Thyroid gland (tissue), 4 donors: Measurements from ENCODE around the gene PREX1.

Source experiments
- CTCF ChIP-seq, 6 experiments: fragments of 200-600 bp in 3 of 6; fragments of 450-650 bp in 3 of 6; sonication (generic) in 3 of 6; IDR thresholded peaks; one replicate each; pipeline ENCODE4 v1.5.1; 2016 to 2019; ENCODE audit warnings: antibody characterized with exemption in 6 of 6, mild to moderate bottlenecking in 2 of 6, inconsistent platforms in 1 of 6, moderate library complexity in 1 of 6
- POLR2A ChIP-seq, 2 donors: fragments of 450-650 bp; IDR thresholded peaks; one replicate each; pipeline ENCODE4 v1.6.1; 2017; ENCODE audit warnings: antibody characterized with exemption in 2 of 2, mild to moderate bottlenecking in 2 of 2, moderate library complexity in 1 of 2

GRCh38 chr20:48807586-48808381 lies 20.0 kb downstream of the PREX1 start:
- TF ChIP-seq POLR2A (IDR thresholded peaks at IDR 0.05) (no peak), CTCF (IDR thresholded peaks at IDR 0.05) (no peak)
